GM18867 (cell line): ENCODE results near the gene RMDN3.

Experiments used
- ATAC-seq: cut with Tn5 transposase; IDR thresholded peaks from one replicate; pipeline ENCODE4 v1.9.1; 2021; ENCODE audit warnings: mild to moderate bottlenecking, moderate library complexity; ENCODE audit not compliant: unreplicated experiment

RMDN3 gene

DNA sequence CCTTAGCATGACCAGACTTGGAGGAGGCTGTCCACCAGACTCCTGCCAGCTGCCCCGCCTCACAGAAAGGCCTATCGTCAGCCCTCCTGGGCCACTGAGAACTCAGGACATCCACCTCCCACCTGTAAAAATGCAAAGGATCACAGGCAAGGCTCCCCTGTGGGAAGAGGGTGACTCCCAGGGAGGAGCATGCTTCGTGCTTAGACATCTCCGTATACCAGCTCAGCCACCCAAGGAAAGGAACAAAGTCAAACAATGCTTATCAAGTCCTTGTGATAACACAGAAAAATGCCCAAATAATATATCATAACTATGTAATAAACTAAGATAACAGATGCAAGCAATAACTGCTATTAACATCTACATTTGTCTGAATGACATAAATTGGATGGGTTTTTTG is 4.2 kb downstream of the RMDN3 start:
- ATAC-seq: no peak

DNA sequence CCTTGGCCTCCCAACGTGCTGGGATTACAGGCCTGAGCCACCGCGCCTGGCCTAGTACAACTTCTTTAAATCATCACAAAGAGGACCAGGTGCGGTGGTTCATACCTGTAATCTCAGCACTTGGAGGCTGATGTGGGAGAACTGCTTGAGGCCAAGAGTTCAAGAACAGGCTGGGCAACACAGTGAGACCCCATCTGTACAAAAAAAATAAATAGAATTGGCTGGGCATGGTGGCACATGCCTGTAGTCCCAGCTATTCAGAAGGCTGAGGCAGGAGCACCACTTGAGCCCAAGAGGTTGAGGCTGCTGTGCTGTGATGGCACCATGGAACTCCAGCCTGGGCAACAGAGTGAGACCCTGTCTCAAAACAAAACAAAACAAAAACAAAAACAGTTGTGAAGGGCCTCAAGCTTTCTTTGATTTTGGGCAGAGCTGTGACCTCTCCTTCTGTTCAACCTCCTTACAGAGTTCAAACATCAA is 5.9 kb downstream of the RMDN3 start:
- no peak for ATAC-seq

DNA sequence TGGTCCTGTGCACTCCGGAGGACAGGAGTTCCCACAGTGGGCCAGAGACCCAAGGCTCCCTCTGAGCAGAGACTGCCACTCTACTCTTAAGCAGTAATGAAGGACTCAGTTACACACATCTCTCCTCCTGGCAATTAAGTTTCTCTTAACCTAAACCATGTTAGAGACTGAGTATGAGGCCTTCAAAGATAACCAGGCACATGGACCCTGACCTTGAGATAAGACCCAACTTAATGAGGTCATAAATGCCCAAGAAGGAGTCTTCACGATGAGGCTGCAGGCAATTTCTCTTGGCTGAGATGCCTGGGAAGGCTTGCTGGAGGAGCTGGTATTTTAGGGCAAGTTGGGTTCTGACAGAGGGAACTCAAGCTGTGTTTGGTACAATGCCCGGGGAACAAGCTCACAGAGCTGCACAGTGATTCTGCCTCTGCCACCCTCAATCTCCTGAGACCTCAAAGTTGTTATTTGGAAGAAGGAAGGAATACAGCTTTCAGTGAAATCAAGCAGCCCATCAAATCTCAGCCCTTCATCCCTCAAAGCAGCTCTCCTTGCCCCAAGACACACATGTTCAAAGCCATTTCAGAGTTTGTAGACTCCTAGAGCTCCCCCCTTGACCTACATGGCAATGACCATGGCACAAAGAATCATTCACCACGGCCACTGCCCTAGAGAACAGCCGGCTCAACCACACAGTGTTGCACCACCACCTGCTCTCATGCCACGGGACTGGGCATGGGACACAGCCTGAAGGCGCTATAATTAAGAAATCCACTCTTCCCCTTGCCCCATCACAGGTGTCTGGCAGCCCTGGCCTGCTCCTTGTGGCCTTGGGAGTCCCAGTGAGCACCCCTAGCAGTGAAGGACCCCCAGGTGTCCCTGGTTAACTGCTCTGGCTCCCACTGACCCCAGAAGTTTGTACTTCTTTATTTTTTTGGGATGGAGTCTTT is 7.1 kb downstream of the RMDN3 start:
- no peak for ATAC-seq

DNA sequence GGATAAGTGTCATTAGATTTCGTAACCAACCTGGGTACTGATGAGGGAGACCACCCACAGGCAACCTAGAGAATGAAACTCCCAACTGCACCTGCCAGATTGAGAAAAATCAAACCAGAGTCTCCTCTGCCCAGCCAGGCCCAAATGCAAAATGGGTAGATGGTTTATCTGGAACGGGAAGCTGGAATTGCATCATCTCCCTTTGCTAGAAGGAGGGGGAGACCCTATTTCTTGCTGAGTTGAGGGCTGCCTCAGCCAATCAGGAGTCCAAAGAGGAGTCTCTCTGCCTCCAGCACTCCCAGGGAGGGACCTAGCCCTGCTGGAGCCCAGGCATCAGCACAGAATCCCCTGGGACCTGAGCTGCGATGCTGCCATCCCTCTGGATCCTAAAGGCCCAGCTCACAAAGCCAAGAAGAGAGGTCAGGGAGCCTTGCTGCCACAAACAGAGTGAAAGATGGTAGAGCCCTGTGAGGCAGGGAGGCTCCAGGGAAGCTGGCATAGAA is 8.1 kb downstream of the RMDN3 start:
- ATAC-seq: no peak

DNA sequence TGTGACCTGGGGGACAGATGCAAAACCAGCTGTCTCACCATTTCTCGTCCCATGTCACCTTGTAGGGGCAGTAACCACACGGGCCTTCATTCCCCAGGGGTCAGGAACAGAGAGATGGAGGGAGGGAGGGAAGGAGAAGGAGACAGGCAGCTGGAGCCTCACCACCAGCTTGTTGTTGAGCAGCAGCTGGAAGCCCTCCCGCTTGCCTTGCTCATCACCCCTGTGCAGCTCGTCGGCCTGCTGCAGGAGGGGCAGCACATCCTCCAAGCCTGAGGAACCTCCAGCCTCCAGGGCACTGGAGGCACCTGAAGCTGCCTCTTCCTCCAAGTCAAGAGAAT is 10.3 kb downstream of the RMDN3 start:
- no peak for ATAC-seq

DNA sequence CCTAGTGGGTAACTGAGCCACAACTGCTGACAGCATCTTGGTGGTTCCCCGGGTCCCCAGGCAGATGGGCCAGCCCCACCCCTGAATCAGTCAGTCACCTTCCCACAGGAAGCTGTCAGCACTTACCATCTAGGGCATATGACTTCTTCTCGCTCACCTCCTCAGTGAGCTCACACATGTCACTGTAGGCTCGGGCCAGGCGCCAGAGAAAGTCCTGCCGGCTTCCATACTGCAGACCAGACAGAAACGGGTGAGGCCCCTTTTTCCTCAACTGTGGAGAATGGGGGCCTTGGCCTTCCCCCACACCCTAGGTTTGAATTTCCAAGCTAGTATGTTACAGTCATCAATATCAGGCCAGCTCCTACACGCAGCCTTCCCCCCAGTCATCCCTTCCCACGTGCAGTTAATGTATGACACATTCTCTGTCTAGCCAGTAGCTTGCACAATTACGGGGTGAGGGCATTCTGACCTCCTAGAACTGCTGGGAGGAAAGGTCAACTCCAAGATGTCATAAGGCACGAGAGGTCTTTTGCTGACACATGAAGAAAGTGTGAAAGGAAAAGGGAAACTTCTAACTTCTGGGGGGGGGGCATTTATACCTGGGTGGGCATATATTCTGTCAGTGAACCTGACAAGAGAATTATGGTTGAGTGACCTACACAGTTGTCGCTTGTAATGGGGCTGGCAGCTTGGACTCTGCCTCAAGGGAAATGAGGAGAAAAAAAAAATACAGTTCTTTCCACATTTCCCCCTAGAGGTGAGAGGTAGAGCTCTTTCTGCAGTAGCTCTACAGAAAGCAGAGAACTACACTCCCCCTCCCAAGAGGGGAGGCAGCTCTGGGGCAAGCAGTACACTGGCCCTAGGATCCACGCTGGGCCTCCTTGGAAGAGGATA is 10.9 kb downstream of the RMDN3 start:
- ATAC-seq: no peak

DNA sequence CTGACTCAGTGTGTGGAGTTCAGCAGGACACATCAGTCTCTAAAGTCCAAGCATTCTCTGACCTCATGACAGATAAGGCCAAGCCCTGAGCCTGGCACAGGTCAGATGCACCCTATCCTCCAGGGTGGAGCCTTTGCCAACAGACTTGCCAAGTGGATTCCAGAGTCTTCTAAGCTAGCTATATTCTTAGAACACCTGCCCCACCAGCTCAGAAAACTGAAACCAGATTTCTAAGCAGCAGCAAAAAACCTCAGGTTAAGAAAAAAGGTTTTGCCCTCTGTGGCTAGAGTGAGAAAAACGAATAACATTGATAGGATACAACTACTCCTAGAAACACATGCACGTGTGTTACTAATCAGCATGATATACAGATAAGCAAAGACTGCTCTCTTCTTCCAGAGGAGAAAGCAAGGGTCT is 11.6 kb downstream of the RMDN3 start:
- no peak for ATAC-seq

DNA sequence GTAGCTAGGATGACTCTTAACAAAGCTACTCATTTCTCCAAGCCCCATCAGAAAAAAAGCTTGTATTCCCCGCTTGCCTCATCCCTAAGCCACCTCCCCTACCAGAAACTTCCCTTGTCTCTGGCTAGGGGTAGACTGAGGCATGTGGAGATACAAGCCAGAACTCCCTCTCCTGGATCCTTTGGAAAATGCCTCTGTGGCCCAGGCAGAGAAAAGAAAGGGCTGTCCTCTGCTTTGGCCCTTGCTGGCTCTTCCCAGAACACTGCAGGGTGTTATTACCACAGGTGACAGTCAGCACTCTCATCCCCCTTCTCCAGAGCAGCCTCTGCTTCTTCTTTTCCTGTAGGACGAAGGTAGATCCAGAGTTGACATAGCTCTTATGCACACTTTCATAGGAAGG is 15.2 kb downstream of the RMDN3 start:
- no peak for ATAC-seq

DNA sequence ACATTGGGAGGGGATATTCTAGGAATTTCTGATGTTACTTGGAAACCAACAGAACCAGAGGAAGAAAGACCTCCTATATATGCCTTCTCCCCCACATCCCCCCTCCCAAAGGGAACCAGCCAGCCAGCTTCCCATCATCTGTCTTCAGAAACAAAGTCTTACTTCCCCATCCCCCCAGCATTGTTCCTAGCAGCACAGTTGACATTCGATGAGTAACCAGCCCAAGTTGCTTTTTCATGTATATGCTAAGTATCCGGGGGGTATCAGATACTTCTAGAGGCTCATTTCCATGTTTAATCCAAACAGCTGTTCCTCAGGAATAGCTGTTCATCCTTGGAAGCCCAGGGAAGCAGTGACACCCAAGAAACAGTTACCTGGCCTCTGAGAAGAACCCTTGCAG is 16.0 kb downstream of the RMDN3 start:
- no peak for ATAC-seq

DNA sequence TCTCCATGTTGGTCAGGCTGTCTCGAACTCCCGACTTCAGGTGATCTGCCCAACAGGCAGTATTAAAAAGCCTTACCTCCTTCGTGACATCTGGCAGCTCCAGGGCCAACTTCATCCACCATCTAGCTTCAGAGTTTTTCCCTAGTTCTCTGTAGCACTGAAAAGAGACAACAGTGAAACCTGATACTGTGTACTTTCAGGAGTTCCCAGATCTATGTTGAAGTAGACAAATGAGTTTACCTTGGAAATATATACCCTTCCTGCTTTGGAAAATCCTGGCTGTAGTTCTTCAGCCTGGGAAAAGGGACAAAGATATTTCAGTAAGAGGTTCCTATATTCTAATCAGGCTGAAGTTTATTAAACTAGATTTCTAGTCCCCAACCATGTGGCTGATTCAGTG is 18.0 kb downstream of the RMDN3 start:
- ATAC-seq: no peak

DNA sequence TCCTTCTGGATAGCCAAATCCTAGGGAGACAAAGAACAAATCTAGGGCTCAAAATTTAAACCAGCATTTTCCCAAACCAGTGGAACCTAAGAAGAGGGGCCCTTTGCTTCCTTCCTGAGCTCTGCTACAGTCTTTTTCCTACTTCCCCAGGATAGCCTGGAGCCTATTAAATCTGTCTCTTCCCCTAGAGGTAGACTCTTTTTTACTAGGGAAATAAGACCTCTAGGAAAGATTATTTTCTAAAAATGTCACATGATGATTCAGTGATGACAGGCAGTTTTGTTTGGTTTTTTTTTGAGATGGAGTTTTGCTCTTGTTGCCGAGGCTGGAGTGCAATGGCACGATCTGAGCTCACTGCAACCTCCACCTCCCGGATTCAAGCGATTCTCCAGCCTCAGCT is 18.5 kb downstream of the RMDN3 start:
- ATAC-seq: no peak

DNA sequence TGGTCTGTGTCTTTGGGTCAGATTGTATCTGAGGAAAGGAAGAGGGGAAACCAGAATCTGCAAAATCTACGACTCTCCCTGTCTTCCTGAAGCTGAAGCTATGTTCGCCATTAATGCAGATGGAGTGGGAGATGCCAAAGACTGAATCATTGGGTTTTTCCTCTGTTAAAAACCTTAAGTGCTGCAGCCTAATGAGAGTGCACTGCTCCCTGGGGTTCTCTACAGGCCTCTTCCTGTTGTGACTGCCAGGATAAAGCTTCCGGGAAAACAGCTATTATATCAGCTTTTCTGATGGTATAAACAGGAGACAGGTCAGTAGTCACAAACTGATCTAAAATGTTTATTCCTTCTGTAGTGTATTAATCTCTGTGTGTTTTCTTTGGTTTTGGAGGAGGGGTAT is 24.0 kb downstream of the RMDN3 start:
- no peak for ATAC-seq

DNA sequence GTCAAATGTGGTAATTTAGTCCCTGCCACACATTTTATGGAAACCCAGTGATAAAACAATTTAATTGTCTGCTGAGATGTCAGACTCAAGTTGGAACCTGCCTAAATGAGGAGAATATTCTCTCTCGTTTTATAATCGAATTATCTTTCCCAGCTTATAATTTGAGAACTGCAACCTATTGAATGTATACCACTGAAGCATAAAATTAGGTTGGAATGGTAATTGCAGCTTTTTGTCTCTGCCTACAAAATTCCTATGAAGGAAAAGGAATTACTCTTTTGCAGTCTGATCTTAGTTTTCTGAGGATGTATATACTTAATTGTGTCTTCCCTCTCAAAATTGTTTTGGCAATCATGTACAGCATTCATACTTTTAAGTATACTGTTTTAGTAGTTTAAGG is 31.1 kb downstream of the RMDN3 start:
- ATAC-seq: no peak

DNA sequence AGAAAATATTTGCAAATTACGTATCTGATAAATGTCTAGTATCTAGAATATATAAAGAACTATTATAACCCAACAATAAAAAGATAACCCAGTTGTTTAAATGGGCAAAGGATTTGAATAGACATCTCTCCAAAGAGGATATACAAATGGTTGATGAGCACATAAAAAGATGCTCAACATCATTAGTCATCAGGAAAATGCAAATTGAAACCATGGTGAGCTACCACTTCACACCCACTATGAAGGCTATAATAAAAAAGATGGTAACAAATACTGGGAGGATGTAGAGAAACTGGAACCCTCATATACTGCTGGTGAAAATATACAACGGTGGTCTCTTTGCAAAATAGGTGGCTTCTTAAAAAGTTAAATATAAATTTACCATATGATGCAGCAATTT is 32.1 kb downstream of the RMDN3 start:
- ATAC-seq: no peak

DNA sequence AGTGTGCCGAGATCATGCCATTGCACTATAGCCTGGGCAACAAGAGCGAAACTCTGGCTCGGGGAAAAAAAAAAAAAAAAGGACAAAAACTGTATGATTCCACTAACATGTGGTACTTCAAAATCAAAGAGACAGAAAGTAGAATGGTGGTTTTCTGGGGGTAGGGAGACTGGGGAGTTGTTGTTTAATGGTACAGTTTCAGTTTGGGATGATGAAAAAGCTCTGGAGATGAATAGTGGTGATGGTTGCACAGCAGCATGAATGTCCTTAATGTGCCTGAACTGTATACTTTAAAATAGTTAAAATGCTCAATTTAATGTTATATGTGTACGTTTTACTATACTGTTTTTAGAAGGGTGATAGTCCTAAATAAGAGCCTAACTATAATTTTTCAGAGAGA is 32.7 kb downstream of the RMDN3 start:
- ATAC-seq: no peak

DNA sequence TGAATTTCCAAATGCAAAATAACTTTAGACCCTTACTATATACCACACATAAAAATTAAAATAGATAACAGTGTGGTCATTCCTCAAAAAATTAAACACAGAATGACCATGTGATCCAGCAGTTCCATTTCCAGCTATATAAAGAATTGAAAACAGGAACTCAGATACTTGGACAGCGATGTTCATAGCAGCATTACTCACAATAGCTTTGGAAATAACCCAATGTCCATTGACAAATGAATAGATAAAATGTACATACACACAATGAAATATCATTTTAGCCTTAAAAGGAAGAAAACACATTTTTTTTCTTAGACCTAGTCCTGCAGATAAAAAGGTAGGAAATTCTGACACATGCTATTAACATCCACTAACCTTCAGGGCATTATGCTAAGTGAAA is 33.4 kb downstream of the RMDN3 start:
- no peak for ATAC-seq

DNA sequence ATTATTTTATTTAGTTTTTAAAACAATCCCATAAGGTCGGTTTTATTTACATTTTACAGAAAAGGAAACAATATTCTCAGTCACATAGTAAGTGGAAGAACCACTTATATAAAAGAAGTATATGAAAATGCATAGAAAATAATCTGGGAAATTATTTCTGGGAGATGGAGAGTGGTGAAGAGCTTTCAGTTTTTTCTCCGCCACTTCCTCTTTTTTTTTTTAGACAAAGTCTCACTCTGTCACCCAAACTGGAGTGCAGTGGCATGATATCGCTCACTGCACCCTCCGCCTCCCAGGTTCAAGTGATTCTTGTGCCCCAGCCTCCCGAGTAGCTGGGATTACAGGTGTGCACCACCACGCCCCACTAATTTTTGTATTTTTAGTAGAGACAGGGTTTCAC is 38.9 kb downstream of the RMDN3 start:
- ATAC-seq: no peak

DNA sequence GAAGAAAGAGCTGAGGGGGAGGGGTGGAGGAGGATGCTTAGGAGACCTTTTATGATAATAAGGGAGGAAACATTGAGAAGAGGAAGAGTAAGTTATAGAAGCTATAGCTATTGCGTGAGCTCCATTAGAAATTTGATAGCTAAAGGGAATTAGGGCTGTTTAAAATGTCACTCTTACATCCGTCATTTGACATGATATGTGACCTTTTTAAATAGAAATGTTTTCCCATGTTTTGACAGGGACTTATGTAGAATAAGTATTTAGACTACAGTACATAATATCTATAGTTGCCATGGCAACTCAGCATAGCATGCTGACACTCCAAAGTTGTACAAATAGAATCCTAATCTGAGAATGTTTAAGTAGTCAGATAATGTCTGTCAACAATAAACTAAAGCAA is 40.9 kb downstream of the RMDN3 start:
- ATAC-seq: no peak

DNA sequence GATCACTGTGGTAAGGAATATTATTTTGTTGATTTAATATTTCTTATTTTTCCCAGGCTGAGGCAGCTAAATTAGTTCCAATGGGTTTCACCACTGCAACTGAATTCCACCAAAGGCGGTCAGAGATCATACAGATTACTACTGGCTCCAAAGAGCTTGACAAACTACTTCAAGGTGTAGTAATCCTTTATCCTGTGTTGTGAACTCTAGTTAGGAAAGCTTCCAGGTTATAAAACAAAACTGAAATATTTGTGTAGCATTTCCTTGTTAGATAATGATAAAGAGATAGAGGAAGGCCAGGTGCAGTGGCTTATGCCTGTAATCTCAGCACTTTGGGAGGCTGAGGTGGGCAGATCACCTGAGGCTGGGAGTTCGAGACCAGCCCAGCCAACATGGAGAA is 48.9 kb downstream of the RMDN3 start:
- no peak for ATAC-seq

DNA sequence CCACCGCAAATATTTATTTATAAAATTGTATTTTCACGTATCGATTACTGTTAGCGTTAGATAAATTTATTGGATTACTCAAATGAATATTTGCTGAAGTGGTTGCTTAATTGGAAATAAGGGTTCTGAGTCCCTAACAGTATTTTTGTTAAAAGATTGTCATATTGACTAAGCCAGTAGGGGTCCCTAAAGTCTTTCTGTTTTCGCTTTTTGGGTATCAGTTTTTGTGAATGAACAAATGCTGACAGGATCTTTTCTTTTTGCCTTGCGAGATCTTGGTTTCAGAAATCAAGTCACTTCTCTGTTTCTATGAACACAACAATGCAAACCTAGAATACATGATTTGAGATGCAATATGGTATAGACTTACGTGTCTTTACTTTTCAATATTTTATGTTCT is 53.0 kb downstream of the RMDN3 start:
- no peak for ATAC-seq

DNA sequence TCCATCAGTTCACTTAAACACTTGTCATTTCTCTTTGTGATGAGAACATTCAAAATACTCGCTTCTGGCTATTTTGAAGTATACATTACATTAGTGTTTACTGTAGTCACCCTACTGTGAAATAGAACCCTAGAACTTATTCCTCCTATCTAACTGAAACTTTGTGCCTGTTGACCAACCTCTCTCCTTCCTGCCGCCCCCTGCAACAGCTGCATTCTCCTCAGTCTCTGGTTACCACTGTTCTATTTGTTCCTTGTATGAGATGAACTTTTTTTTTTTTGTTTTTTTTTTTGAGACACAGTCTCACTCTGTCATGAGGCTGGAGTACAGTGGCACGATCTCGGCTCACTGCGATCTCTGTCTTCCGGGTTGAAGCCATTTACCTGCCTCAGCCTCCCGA is 57.1 kb downstream of the RMDN3 start:
- no peak for ATAC-seq

DNA sequence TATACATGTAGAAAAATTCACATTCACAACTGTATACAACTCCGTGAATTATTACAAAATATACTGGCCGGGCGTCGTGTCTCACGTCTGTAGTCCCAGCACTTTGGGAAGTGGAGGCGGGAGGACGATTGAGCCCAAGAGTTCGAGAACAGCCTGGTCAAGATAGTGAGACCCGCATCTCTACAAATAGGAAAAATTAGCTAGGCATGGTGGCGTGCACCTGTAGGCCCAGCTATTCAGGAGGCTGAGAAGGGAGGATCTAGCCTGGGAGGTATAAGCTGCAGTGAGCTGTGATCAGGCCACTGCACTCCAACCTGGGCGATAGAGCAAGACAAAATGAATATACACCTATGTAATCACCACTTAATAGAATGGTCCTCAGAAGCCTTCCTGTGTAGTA is 58.8 kb downstream of the RMDN3 start:
- ATAC-seq: no peak
